H1 (cell line): Measurements from ENCODE around the gene SCNN1A. TPM values are rescaled to one million over a fixed set of nuclear protein-coding genes. Genes with fewer than 3 reads are reported as not detected.

Experiments
- CTCF ChIA-PET: fragments of 300-600 bp; sonication (Branson Sonifier 250); formaldehyde crosslinking; loops from one replicate; lab custom pipeline; 2021; ENCODE audit not compliant: partially characterized antibody; lab: Charles Lee
- POLR2A ChIA-PET: fragments of 300-600 bp; sonication (Branson Sonifier 250); formaldehyde crosslinking; loops from one replicate; lab custom pipeline; 2021; ENCODE audit warnings: inconsistent platforms; ENCODE audit not compliant: partially characterized antibody; lab: Charles Lee
- DNase-seq, 2 experiments: peaks; one replicate each; pipeline versions ENCODE4 v3.0.0 to v3.0.0-alpha.2; 2010 to 2022; ENCODE audit warnings: low spot score in 2 of 2, low read depth in 1 of 2, mixed read lengths in 1 of 2
- FAIRE-seq: peaks from 2 replicates; lab custom pipeline; 2011; peaks lifted over from hg19 to GRCh38; lab: Jason Lieb, UNC
- H2AFZ ChIP-seq: 2 replicates; pipeline ENCODE4 v1.8.1; 2012; ENCODE audit warnings: low read length, inconsistent platforms
- H2AK5ac ChIP-seq: 2 replicates; pipeline ENCODE4 v1.6.1; 2013; ENCODE audit warnings: low read depth, low read length
- H2BK120ac ChIP-seq: replicated peaks from 2 replicates; pipeline ENCODE3; 2013; ENCODE audit warnings: low read depth, low read length, inconsistent platforms
- H2BK12ac ChIP-seq: 2 replicates; pipeline ENCODE4 v1.6.1; 2013; ENCODE audit warnings: low read depth, low read length
- H2BK15ac ChIP-seq: 2 replicates; pipeline ENCODE4 v1.6.1; 2013; ENCODE audit warnings: low read length
- H2BK20ac ChIP-seq: 2 replicates; pipeline ENCODE4 v1.6.1; 2013; ENCODE audit warnings: low read length
- H2BK5ac ChIP-seq: 2 replicates; pipeline ENCODE4 v1.6.1; 2013; ENCODE audit warnings: low read depth, low read length
- H3K14ac ChIP-seq: 2 replicates; pipeline ENCODE4 v1.6.1; 2013; ENCODE audit warnings: inconsistent platforms; ENCODE audit not compliant: insufficient read length
- H3K18ac ChIP-seq: 2 replicates; pipeline ENCODE4 v1.6.1; 2013; ENCODE audit warnings: low read length; ENCODE audit errors: extremely low read depth
- H3K23ac ChIP-seq: 2 replicates; pipeline ENCODE4 v1.6.1; 2013; ENCODE audit warnings: inconsistent platforms; ENCODE audit not compliant: insufficient read length
- H3K23me2 ChIP-seq: 2 replicates; pipeline ENCODE4 v1.6.1; 2013; ENCODE audit warnings: low read depth, low read length
- H3K27ac ChIP-seq: 2 replicates; pipeline ENCODE4 v1.6.1; 2011; ENCODE audit warnings: low read depth, low read length, inconsistent platforms
- H3K27me3 ChIP-seq, 4 experiments: replicated peaks in 1 of 4; 1 replicate in 1 of 4; 2 replicates in 3 of 4; pipeline versions ENCODE4 v1.6.1 to v1.8.1; 2011 to 2013; ENCODE audit warnings: low read length in 3 of 4, mild to moderate bottlenecking in 3 of 4, inconsistent platforms in 2 of 4, mixed read lengths in 2 of 4, moderate library complexity in 1 of 4; ENCODE audit not compliant: control insufficient read depth in 3 of 4, insufficient read depth in 3 of 4; ENCODE audit errors: extremely low read depth in 1 of 4
- H3K36me3 ChIP-seq, 4 experiments: 2 replicates each; pipeline versions ENCODE4 v1.6.1 to v1.8.1; 2011 to 2013; ENCODE audit warnings: mild to moderate bottlenecking in 4 of 4, low read length in 3 of 4, moderate library complexity in 2 of 4, control low read depth in 1 of 4, inconsistent platforms in 1 of 4; ENCODE audit not compliant: insufficient read depth in 4 of 4, control insufficient read depth in 2 of 4
- H3K4ac ChIP-seq: replicated peaks from 2 replicates; pipeline ENCODE3; 2013; ENCODE audit warnings: low read length, low read depth, mixed read lengths, inconsistent platforms; ENCODE audit not compliant: insufficient read length
- H3K4me1 ChIP-seq, 4 experiments: replicated peaks in 1 of 4; 1 replicate in 1 of 4; 2 replicates in 3 of 4; pipeline versions ENCODE4 v1.6.1 to v1.8.1; 2011 to 2013; ENCODE audit warnings: low read length in 3 of 4, inconsistent platforms in 2 of 4, mixed read lengths in 1 of 4; ENCODE audit not compliant: insufficient read depth in 4 of 4, control insufficient read depth in 3 of 4
- H3K4me2 ChIP-seq, 2 experiments: 2 replicates each; pipeline versions ENCODE4 v1.6.1 to v1.8.1; 2011 to 2013; ENCODE audit warnings: low read depth in 2 of 2, low read length in 2 of 2, control low read depth in 1 of 2, inconsistent platforms in 1 of 2, mild to moderate bottlenecking in 1 of 2; ENCODE audit not compliant: insufficient read depth in 1 of 2
- H3K4me3 ChIP-seq, 4 experiments: fragments of 200-600, 300-600 bp in 1 of 4; sonication (generic), shearing (Covaris generic), sonication (Bioruptor Twin) in 1 of 4; 2 replicates each; pipeline versions ENCODE4 v1.5.1 to v1.8.1; 2011 to 2016; ENCODE audit warnings: low read length in 4 of 4, low read depth in 3 of 4, control low read depth in 2 of 4, inconsistent platforms in 2 of 4, mild to moderate bottlenecking in 2 of 4, mixed read lengths in 1 of 4, moderate library complexity in 1 of 4; ENCODE audit not compliant: insufficient read depth in 2 of 4; ENCODE audit errors: extremely low read depth in 1 of 4
- H3K56ac ChIP-seq: replicated peaks from 2 replicates; pipeline ENCODE3; 2013; ENCODE audit warnings: low read depth, mild to moderate bottlenecking, mixed read lengths, low read length, inconsistent platforms; ENCODE audit not compliant: insufficient read length
- H3K79me1 ChIP-seq: 2 replicates; pipeline ENCODE4 v1.6.1; 2013; ENCODE audit warnings: low read depth, low read length, control low read depth
- H3K79me2 ChIP-seq, 2 experiments: 2 replicates each; pipeline versions ENCODE4 v1.6.1 to v1.8.1; 2012 to 2013; ENCODE audit warnings: low read length in 2 of 2, mild to moderate bottlenecking in 2 of 2, inconsistent platforms in 1 of 2; ENCODE audit not compliant: insufficient read depth in 2 of 2, control insufficient read depth in 1 of 2
- H3K9ac ChIP-seq, 4 experiments: replicated peaks in 1 of 4; 1 replicate in 1 of 4; 2 replicates in 3 of 4; pipeline versions ENCODE4 v1.6.1 to v1.8.1; 2011 to 2013; ENCODE audit warnings: low read depth in 3 of 4, low read length in 3 of 4, control low read depth in 2 of 4, mild to moderate bottlenecking in 2 of 4, moderate library complexity in 2 of 4, inconsistent platforms in 1 of 4; ENCODE audit errors: extremely low read depth in 1 of 4
- H3K9me3 ChIP-seq, 2 experiments: 2 replicates each; pipeline versions ENCODE4 v1.6.1 to v1.8.1; 2012 to 2013; ENCODE audit warnings: mild to moderate bottlenecking in 2 of 2, moderate library complexity in 2 of 2, control low read depth in 1 of 2, inconsistent platforms in 1 of 2, low read depth in 1 of 2, low read length in 1 of 2, mixed read lengths in 1 of 2; ENCODE audit not compliant: insufficient read depth in 2 of 2
- H4K20me1 ChIP-seq, 2 experiments: replicated peaks in 1 of 2; 2 replicates each; pipeline versions ENCODE3 to v1.8.1; 2011 to 2013; ENCODE audit warnings: inconsistent platforms in 2 of 2, low read length in 2 of 2, mild to moderate bottlenecking in 1 of 2; ENCODE audit not compliant: insufficient read depth in 2 of 2, control insufficient read depth in 1 of 2
- H4K5ac ChIP-seq: 2 replicates; pipeline ENCODE4 v1.6.1; 2013; ENCODE audit warnings: low read length, low read depth, mixed read lengths, inconsistent platforms; ENCODE audit not compliant: insufficient read length
- H4K8ac ChIP-seq: 2 replicates; pipeline ENCODE4 v1.8.0; 2013; ENCODE audit warnings: mild to moderate bottlenecking, moderate library complexity, low read length, inconsistent platforms; ENCODE audit not compliant: insufficient read depth; ENCODE audit errors: extremely low read depth
- H4K91ac ChIP-seq: replicated peaks from 2 replicates; pipeline ENCODE3; 2013; ENCODE audit warnings: low read length, mixed read lengths, inconsistent platforms; ENCODE audit not compliant: insufficient read length
- CTBP2 ChIP-seq: IDR thresholded peaks from 2 replicates; pipeline ENCODE4 v1.7.0; 2011; ENCODE audit warnings: borderline replicate concordance, mild to moderate bottlenecking, moderate library complexity, mixed read lengths, low read length; ENCODE audit not compliant: insufficient read depth, insufficient read length
- HDAC6 ChIP-seq: IDR thresholded peaks from one replicate; pipeline ENCODE4 v1.7.1; 2012; ENCODE audit warnings: low read depth, mild to moderate bottlenecking, inconsistent platforms, low read length, moderate library complexity
- JUN ChIP-seq: IDR thresholded peaks from 2 replicates; pipeline ENCODE4 v1.6.1; 2011; ENCODE audit warnings: low read depth, mild to moderate bottlenecking, improper control_type of control experiment, low read length
- MAFK ChIP-seq: IDR thresholded peaks from 2 replicates; pipeline ENCODE4 v1.6.1; 2012; ENCODE audit warnings: low read depth, mild to moderate bottlenecking, improper control_type of control experiment, low read length
- NANOG ChIP-seq: IDR thresholded peaks from 2 replicates; pipeline ENCODE4 v1.6.1; 2011; ENCODE audit warnings: low read length, low read depth, mild to moderate bottlenecking, inconsistent platforms; ENCODE audit not compliant: insufficient read depth, poor library complexity, severe bottlenecking
- POLR2A ChIP-seq, 2 experiments: IDR thresholded peaks; 1 replicate in 1 of 2; 2 replicates in 1 of 2; pipeline ENCODE4 v1.6.1; 2011; ENCODE audit warnings: low read depth in 2 of 2, low read length in 2 of 2, mild to moderate bottlenecking in 2 of 2; ENCODE audit errors: control extremely low read depth in 1 of 2
- SIN3A ChIP-seq, 2 experiments: IDR thresholded peaks in 1 of 2; conservative IDR thresholded peaks in 1 of 2; 2 replicates each; pipeline ENCODE4 v1.6.1; 2011 to 2012; ENCODE audit warnings: low read length in 2 of 2, improper control_type of control experiment in 1 of 2, low read depth in 1 of 2, mild to moderate bottlenecking in 1 of 2
- SIX5 ChIP-seq: IDR thresholded peaks from 2 replicates; pipeline ENCODE4 v1.6.1; 2011; ENCODE audit warnings: mild to moderate bottlenecking, low read depth, low read length
- SP1 ChIP-seq: IDR thresholded peaks from 2 replicates; pipeline ENCODE4 v1.6.1; 2011; ENCODE audit warnings: low read depth, low read length
- TAF1 ChIP-seq: IDR thresholded peaks from 2 replicates; pipeline ENCODE4 v1.6.1; 2011; ENCODE audit warnings: mild to moderate bottlenecking, low read depth, low read length
- TBP ChIP-seq: IDR thresholded peaks from 2 replicates; pipeline ENCODE4 v1.6.1; 2011; ENCODE audit warnings: low read depth, low read length, improper control_type of control experiment
- USF2 ChIP-seq: IDR thresholded peaks from 2 replicates; pipeline ENCODE4 v1.6.1; 2011; ENCODE audit warnings: low read length, improper control_type of control experiment
- WGBS, 2 experiments: shearing (Covaris generic) in 1 of 2; methylation state at CpG; one replicate each; pipeline versions ENCODE4 v1.1.6 to v1.1.7; 2013 to 2015; ENCODE audit warnings: low lambda C conversion rate in 2 of 2, mixed read lengths in 2 of 2, inconsistent platforms in 1 of 2, low coverage in 1 of 2, missing lambda C conversion rate in 1 of 2; ENCODE audit not compliant: insufficient replicate concordance in 2 of 2, insufficient coverage in 1 of 2, insufficient read length in 1 of 2; ENCODE audit errors: extremely low coverage in 1 of 2, missing lambda C conversion rate in 1 of 2; 5-methylcytosine and 5-hydroxymethylcytosine counted together
- polyA plus RNA-seq, 7 experiments: library from polyadenylated mRNA; depleted of rRNA in 3 of 7; stranded (reverse) in 5 of 7; unstranded in 2 of 7; fragments of >200 nt in 5 of 7; fragments of 200-250 nt in 2 of 7; gene quantifications; 1 replicate in 5 of 7; 2 replicates in 1 of 7; 4 replicates in 1 of 7; pipeline versions ENCODE4 v1.2.1 to v1.2.3, GENCODE V29; 2011 to 2013; ENCODE audit warnings: missing spikeins in 2 of 7, mixed read lengths in 2 of 7
- total RNA-seq: library from RNA; stranded (reverse); fragmentation: NEBNext Ultra II Directional; extraction: Animal tissue kit (Norgen Biotek cat#: 25700); gene quantifications from 2 replicates; pipeline ENCODE4 v1.2.1, GENCODE V29; 2021

The SCNN1A gene
- total and polyA plus RNA-seq, 2 of the 8 experiments (the other 6 are each of a cell fraction or from before 2014, with no cell fraction given): 85.5 to 156 TPM

DNA sequence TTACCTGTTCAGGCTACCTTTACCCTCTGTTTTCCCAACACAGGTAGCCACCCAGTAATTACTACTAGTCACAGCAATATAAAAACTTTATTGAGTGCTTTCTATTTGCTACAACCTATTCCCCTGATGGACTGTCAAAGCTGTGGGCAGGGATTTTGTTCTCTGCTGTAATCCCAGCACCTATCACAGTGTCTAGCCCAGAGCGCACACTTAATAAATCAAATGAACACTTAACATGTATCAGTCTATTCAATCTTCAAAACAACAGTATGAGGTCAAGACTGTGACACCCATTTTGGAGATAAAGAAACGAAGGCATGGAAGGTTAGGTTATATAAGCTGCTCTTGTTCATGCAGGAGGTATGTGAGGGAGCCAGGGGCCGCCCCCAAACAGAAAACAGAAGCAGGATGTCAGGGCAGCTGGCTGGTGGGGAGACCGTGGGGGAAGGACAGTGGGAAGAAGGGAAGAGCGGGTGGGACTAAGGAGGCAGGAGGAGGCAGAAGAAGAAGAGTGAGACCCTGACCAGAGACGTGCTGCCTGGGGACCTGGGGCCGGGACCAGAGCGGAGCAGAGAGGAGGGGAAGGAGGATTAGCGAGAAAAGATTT lies 35.2 kb downstream of the SCNN1A start:
- FAIRE-seq (no peak), DNase-seq (no peak)
- Histone ChIP-seq H3K36me3 (no peaks in the 10 kb centered on the region), H3K4me1 (peaks cover 22 to 60% (median 39%) of the 10 kb centered on the region in 4 experiments), H2AFZ (no peak overlapping the region), H4K5ac (no peak overlapping the region), H3K18ac (peak overlapping the region; percentile 1; the same call in 1 of the 2 replicates), H3K27ac (no peak overlapping the region), H3K23me2 (peaks cover 22% of the 10 kb centered on the region), H2BK12ac (no peak overlapping the region; the same call in 1 of the 2 replicates), H3K23ac (no peak overlapping the region), H4K20me1 (peaks cover 0 to 4% of the 10 kb centered on the region in 2 experiments), H3K27me3 (no peaks in the 10 kb centered on the region), H2BK15ac (no peak overlapping the region), H2BK5ac (peak overlapping the region; percentile 96; the same call in 1 of the 2 replicates), H3K4me2 (peak overlapping the region; percentile 87 to 88), H4K8ac (no peak overlapping the region), H2AK5ac (no peak overlapping the region), H3K79me1 (peaks cover 6% of the 10 kb centered on the region), H3K56ac (no peak overlapping the region), H3K79me2 (peaks cover 10 to 58% of the 10 kb centered on the region in 2 experiments), H3K4me3 (peak overlapping the region; percentile 54 to 89 (median 82); a peak in 7 of 8 replicates), H4K91ac (peak overlapping the region; percentile 31), H3K4ac (no peak overlapping the region), H3K14ac (no peak overlapping the region), H3K9me3 (no peaks in the 10 kb centered on the region), H2BK20ac (no peak overlapping the region), H3K9ac (peak overlapping the region in 2 of 4 experiments; percentile 59 to 64; a peak in 3 of 7 replicates), H2BK120ac (no peak overlapping the region)
- CTCF ChIA-PET: interaction anchor here (0.6 to 11.4 kb wide), 10 partner anchors 8 to 174 kb away, joined by 3 to 109 read pairs (median 5); partner anchors contain the start of gene SCNN1A
- POLR2A ChIA-PET: interaction anchor here (0.6 to 17.5 kb wide), 12 partner anchors 1 to 1695 kb away, joined by 3 to 286 read pairs (median 9); partner anchors contain the start of genes GAPDH, LTBR, SCNN1A and TNFRSF1A
- 33% methylated on average over 9 of the region's 9 CpGs; no CpG with 5 or more reads in 1 of the 2 experiments for WGBS, 2 experiments
- no peak for TF ChIP-seq SIN3A (conservative IDR thresholded peaks at IDR 0.05 in 1 of 2, IDR thresholded peaks at IDR 0.05 in 1 of 2; ENCODE audit: low read depth in 1 of 2, low read length in 2 of 2)
- no peak for TF ChIP-seq TBP
- no peak for TF ChIP-seq SIX5
- TF ChIP-seq JUN: no peak
- no peak for TF ChIP-seq USF2
- TF ChIP-seq MAFK: no peak
- TF ChIP-seq NANOG: no peak
- no peak for TF ChIP-seq CTBP2
- no peak for TF ChIP-seq TAF1
- no peak for TF ChIP-seq SP1
- TF ChIP-seq HDAC6: no peak
- no peak for TF ChIP-seq POLR2A (IDR thresholded peaks at IDR 0.05; ENCODE audit: control extremely low read depth in 1 of 2, low read depth in 2 of 2, low read length in 2 of 2)
